Measurements from ENCODE around the gene ARF6.

Gene ARF6

GRCh38 chr14:49879646-49880204, 13.2 kb upstream of the ARF6 start (continued):
- TF ChIP-seq REST (tag by site-specific recombination; IDR thresholded peaks at IDR 0.05) (no peak), ZNF768 (tag by site-specific recombination; IDR thresholded peaks at IDR 0.05) (no peak), ZNF555 (tag by site-specific recombination; conservative IDR thresholded peaks at IDR 0.05) (no peak), ZNF18 (tag by site-specific recombination; IDR thresholded peaks at IDR 0.05) (no peak), PRDM10 (tag by site-specific recombination; IDR thresholded peaks at IDR 0.05) (no peak; the same call in 1 of the 2 replicates), ZNF777 (tag by site-specific recombination; IDR thresholded peaks at IDR 0.05; ENCODE audit: borderline replicate concordance) (no peak), ZNF626 (tag by site-specific recombination; IDR thresholded peaks at IDR 0.05) (no peak), SP7 (tag by site-specific recombination; IDR thresholded peaks at IDR 0.05) (peak; percentile 35), ZIC2 (tag by site-specific recombination; IDR thresholded peaks at IDR 0.05) (peak; percentile 33), PBX3 (CRISPR knock-in tag; IDR thresholded peaks at IDR 0.05) (no peak), ZNF223 (tag by site-specific recombination; IDR thresholded peaks at IDR 0.05) (no peak), AEBP2 (tag by site-specific recombination; IDR thresholded peaks at IDR 0.05; ENCODE audit: borderline replicate concordance) (no peak), ZNF2 (tag by site-specific recombination; IDR thresholded peaks at IDR 0.05) (no peak; the same call in 1 of the 2 replicates), ELK4 (IDR thresholded peaks at IDR 0.05; ENCODE audit: borderline replicate concordance, low read depth, low read length) (no peak), ZNF623 (tag by site-specific recombination; IDR thresholded peaks at IDR 0.05) (no peak), ZNF280C (tag by site-specific recombination; IDR thresholded peaks at IDR 0.05) (no peak)
